ENCODE data around the gene ADAMTSL2. TPM values are rescaled to one million over a fixed set of nuclear protein-coding genes. Genes with fewer than 3 reads are reported as not detected.

ADAMTSL2 gene
- total RNA-seq, 4 donors from 2014 or later: 11.1 to 38.9 (median 26.9) TPM

GRCh38 chr9:133589454-133590227, 55.1 kb downstream of the ADAMTSL2 start:
- H3K4me3 ChIP-seq: no peak overlapping the region
- H3K4me1 ChIP-seq: peaks cover 0 to 26% (median 8%) of the 10 kb centered on the region in 4 donors
- no peaks in the 10 kb centered on the region for H3K9me3 ChIP-seq
- DNase-seq (ENCODE audit: low spot score in 2 of 2): no peak
- H3K36me3 ChIP-seq: no peaks in the 10 kb centered on the region
- H3K27ac ChIP-seq: no peak overlapping the region
- no peak for TF ChIP-seq EP300 (IDR thresholded peaks at IDR 0.05)
- peak in 4 of 5 experiments; percentile 14 to 31 (median 18) for TF ChIP-seq CTCF (IDR thresholded peaks at IDR 0.05)
- H3K27me3 ChIP-seq: peaks cover 0 to 37% of the 10 kb centered on the region in 2 donors
- WGBS, 2 donors: 38 to 45% methylated on average over 14 to 19 of the region's 19 CpGs

- Histone ChIP-seq H3K9me3 (no peaks in the 10 kb centered on the region), H3K4me1 (peaks cover 0 to 19% (median 4%) of the 10 kb centered on the region in 4 donors), H3K27ac (no peak overlapping the region), H3K4me3 (no peak overlapping the region), H3K27me3 (peaks cover 0 to 30% of the 10 kb centered on the region in 2 donors), H3K36me3 (no peaks in the 10 kb centered on the region)
- TF ChIP-seq CTCF (IDR thresholded peaks at IDR 0.05) (no peak), EP300 (IDR thresholded peaks at IDR 0.05) (no peak), POLR2A (IDR thresholded peaks at IDR 0.05) (no peak)
- 66 to 76% methylated on average over 15 to 20 of the region's 20 CpGs for WGBS, 2 donors
- DNase-seq (ENCODE audit: low spot score in 2 of 2): no peak
Measured at GRCh38 chr9:133590231-133590855, 55.8 kb downstream of the ADAMTSL2 start.

GRCh38 chr9:133591116-133591910, 56.8 kb downstream of the ADAMTSL2 start:
- TF ChIP-seq CTCF (IDR thresholded peaks at IDR 0.05) (no peak), EP300 (IDR thresholded peaks at IDR 0.05) (no peak), POLR2A (IDR thresholded peaks at IDR 0.05) (no peak)
- Histone ChIP-seq H3K27me3 (peaks cover 0 to 20% of the 10 kb centered on the region in 2 donors), H3K36me3 (no peaks in the 10 kb centered on the region), H3K9me3 (peaks cover 0 to 6% (median 0%) of the 10 kb centered on the region in 4 donors), H3K4me1 (peaks cover 0 to 11% (median 0%) of the 10 kb centered on the region in 4 donors), H3K4me3 (no peak overlapping the region), H3K27ac (peak overlapping the region in 1 of 4 donors; percentile 7)
- DNase-seq (ENCODE audit: low spot score in 2 of 2): no peak
- 77 to 85% methylated on average over 13 to 14 of the region's 17 CpGs for WGBS, 2 donors

- no peak for DNase-seq (ENCODE audit: low spot score in 2 of 2)
- whole genome bisulfite sequencing, 2 donors: 60 to 72% methylated on average over 7 to 10 of the region's 10 CpGs
- Histone ChIP-seq H3K27me3 (peaks cover 0 to 13% of the 10 kb centered on the region in 2 donors), H3K36me3 (no peaks in the 10 kb centered on the region), H3K4me3 (no peak overlapping the region), H3K9me3 (peaks cover 0 to 13% (median 1%) of the 10 kb centered on the region in 4 donors), H3K4me1 (peaks cover 0 to 11% (median 0%) of the 10 kb centered on the region in 4 donors), H3K27ac (peak overlapping the region in 1 of 4 donors; percentile 7)
- TF ChIP-seq EP300 (IDR thresholded peaks at IDR 0.05): no peak
- no peak for TF ChIP-seq POLR2A (IDR thresholded peaks at IDR 0.05)
- TF ChIP-seq CTCF (IDR thresholded peaks at IDR 0.05): no peak
Measured at GRCh38 chr9:133591985-133592384, 57.5 kb downstream of the ADAMTSL2 start.

Measured in tibial nerve (tissue), 4 donors.